ENCODE measurements around the gene CPAMD8.

Gene CPAMD8

GRCh38 chr19:16887353-16888265 is 139.0 kb downstream of the CPAMD8 start:
- H3K4me3 ChIP-seq (ENCODE audit: low read length), result no peak overlapping the region
- H3K4me1 ChIP-seq (ENCODE audit: insufficient read depth, low read length), result no peaks in the 10 kb centered on the region
- no peak overlapping the region for H3K9ac ChIP-seq (ENCODE audit: low read depth, low read length)
- peaks cover under 1% of the 10 kb centered on the region; the same call in 1 of the 2 replicates for H3K9me3 ChIP-seq (ENCODE audit: insufficient read depth, low read depth, low read length)
- no peaks in the 10 kb centered on the region for H3K27me3 ChIP-seq (ENCODE audit: insufficient read depth, low read length)
- no peak overlapping the region for H3K27ac ChIP-seq (ENCODE audit: low read length)
- H3K36me3 ChIP-seq (ENCODE audit: insufficient read depth, low read depth, low read length), result no peaks in the 10 kb centered on the region

DNA sequence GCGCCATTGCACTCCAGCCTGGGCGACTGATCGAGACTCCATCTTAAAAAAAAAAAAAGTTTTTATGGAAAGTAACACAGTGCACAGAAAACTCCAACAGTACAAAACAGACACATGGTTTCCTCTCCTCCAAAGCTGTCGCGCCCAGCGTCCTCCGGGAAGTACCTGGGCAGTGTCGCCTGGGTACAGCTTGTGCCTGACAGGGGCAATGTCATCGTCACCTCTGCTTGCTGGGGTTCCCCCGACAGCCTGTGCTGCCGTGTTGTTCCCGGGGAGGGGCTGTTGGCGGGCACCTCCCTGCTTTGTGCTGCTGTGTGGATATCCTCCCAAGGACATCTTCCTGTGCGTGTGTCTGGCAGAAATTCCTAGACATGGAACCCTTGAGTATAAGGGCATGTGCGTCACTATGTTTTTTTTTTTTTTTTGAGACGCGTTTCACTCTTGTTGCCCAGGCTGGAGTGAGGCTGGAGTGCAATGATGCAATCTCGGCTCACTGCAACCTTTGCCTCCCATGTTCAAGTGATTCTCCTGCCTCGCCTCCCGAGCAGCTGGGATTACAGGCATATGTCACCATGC is 140.2 kb downstream of the CPAMD8 start:
- no peaks in the 10 kb centered on the region for H3K36me3 ChIP-seq (ENCODE audit: insufficient read depth, low read depth, low read length)
- no peak overlapping the region for H3K4me3 ChIP-seq (ENCODE audit: low read length)
- no peaks in the 10 kb centered on the region for H3K27me3 ChIP-seq (ENCODE audit: insufficient read depth, low read length)
- H3K9ac ChIP-seq (ENCODE audit: low read depth, low read length), result no peak overlapping the region
- H3K27ac ChIP-seq (ENCODE audit: low read length), result no peak overlapping the region
- no peaks in the 10 kb centered on the region for H3K4me1 ChIP-seq (ENCODE audit: insufficient read depth, low read length)
- peaks cover 13% of the 10 kb centered on the region for H3K9me3 ChIP-seq (ENCODE audit: insufficient read depth, low read depth, low read length)

GRCh38 chr19:16885166-16885565 is 141.4 kb downstream of the CPAMD8 start:
- H3K4me3 ChIP-seq (ENCODE audit: low read length), result no peak overlapping the region
- no peaks in the 10 kb centered on the region for H3K27me3 ChIP-seq (ENCODE audit: insufficient read depth, low read length)
- H3K27ac ChIP-seq (ENCODE audit: low read length), result no peak overlapping the region
- peaks cover 4% of the 10 kb centered on the region; the same call in 1 of the 2 replicates for H3K36me3 ChIP-seq (ENCODE audit: insufficient read depth, low read depth, low read length)
- no peaks in the 10 kb centered on the region for H3K4me1 ChIP-seq (ENCODE audit: insufficient read depth, low read length)
- H3K9ac ChIP-seq (ENCODE audit: low read depth, low read length), result no peak overlapping the region
- peaks cover 16% of the 10 kb centered on the region for H3K9me3 ChIP-seq (ENCODE audit: insufficient read depth, low read depth, low read length)

DNA sequence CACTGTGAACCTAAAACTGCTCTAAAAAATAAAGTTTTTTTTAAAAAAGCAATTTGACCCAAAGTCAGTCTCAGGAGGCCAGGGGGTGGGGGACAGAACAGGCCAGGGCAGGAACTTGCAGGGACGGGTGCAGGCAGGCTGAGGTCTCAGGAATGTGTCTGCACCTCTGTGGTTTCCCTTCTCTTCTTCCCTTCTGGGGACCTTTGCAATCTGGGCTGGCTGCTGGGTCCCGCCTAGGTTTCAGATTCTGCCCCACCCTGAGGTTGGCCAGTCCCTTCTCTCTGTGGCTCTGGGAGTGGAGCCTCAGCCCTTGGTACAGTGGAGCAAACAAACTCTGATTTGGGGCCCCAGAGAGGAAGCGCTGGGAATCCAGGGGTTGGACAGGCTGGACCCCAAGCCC is 143.1 kb downstream of the CPAMD8 start:
- Histone ChIP-seq H3K36me3 (ENCODE audit: insufficient read depth, low read depth, low read length) (peaks cover 19% of the 10 kb centered on the region), H3K9ac (ENCODE audit: low read depth, low read length) (no peak overlapping the region)

GRCh38 chr19:16882146-16882545 is 144.5 kb downstream of the CPAMD8 start:
- H3K4me3 ChIP-seq (ENCODE audit: low read length), result no peak overlapping the region
- peaks cover 16% of the 10 kb centered on the region for H3K9me3 ChIP-seq (ENCODE audit: insufficient read depth, low read depth, low read length)
- peaks cover 26% of the 10 kb centered on the region for H3K36me3 ChIP-seq (ENCODE audit: insufficient read depth, low read depth, low read length)
- no peaks in the 10 kb centered on the region for H3K4me1 ChIP-seq (ENCODE audit: insufficient read depth, low read length)
- no peak overlapping the region for H3K27ac ChIP-seq (ENCODE audit: low read length)
- no peak overlapping the region for H3K9ac ChIP-seq (ENCODE audit: low read depth, low read length)
- H3K27me3 ChIP-seq (ENCODE audit: insufficient read depth, low read length), result no peaks in the 10 kb centered on the region

More for the DNA sequence above, 143.1 kb downstream of the CPAMD8 start:
- H3K9me3 ChIP-seq (ENCODE audit: insufficient read depth, low read depth, low read length), result peaks cover 16% of the 10 kb centered on the region
- no peaks in the 10 kb centered on the region for H3K27me3 ChIP-seq (ENCODE audit: insufficient read depth, low read length)
- H3K4me3 ChIP-seq (ENCODE audit: low read length), result no peak overlapping the region
- H3K4me1 ChIP-seq (ENCODE audit: insufficient read depth, low read length), result no peaks in the 10 kb centered on the region
- no peak overlapping the region for H3K27ac ChIP-seq (ENCODE audit: low read length)

- Histone ChIP-seq H3K27ac (ENCODE audit: low read length) (no peak overlapping the region), H3K27me3 (ENCODE audit: insufficient read depth, low read length) (no peaks in the 10 kb centered on the region), H3K9ac (ENCODE audit: low read depth, low read length) (no peak overlapping the region), H3K36me3 (ENCODE audit: insufficient read depth, low read depth, low read length) (peaks cover 37% of the 10 kb centered on the region), H3K4me1 (ENCODE audit: insufficient read depth, low read length) (no peaks in the 10 kb centered on the region), H3K9me3 (ENCODE audit: insufficient read depth, low read depth, low read length) (peaks cover 16% of the 10 kb centered on the region), H3K4me3 (ENCODE audit: low read length) (no peak overlapping the region)
Observed at GRCh38 chr19:16880884-16881554, 145.6 kb downstream of the CPAMD8 start.

- Histone ChIP-seq H3K36me3 (ENCODE audit: insufficient read depth, low read depth, low read length) (peaks cover 46% of the 10 kb centered on the region), H3K4me3 (ENCODE audit: low read length) (no peak overlapping the region), H3K4me1 (ENCODE audit: insufficient read depth, low read length) (no peaks in the 10 kb centered on the region), H3K27ac (ENCODE audit: low read length) (no peak overlapping the region), H3K9me3 (ENCODE audit: insufficient read depth, low read depth, low read length) (peaks cover 16% of the 10 kb centered on the region), H3K27me3 (ENCODE audit: insufficient read depth, low read length) (no peaks in the 10 kb centered on the region), H3K9ac (ENCODE audit: low read depth, low read length) (no peak overlapping the region)
Observed at GRCh38 chr19:16878181-16878965, 148.2 kb downstream of the CPAMD8 start.

DNA sequence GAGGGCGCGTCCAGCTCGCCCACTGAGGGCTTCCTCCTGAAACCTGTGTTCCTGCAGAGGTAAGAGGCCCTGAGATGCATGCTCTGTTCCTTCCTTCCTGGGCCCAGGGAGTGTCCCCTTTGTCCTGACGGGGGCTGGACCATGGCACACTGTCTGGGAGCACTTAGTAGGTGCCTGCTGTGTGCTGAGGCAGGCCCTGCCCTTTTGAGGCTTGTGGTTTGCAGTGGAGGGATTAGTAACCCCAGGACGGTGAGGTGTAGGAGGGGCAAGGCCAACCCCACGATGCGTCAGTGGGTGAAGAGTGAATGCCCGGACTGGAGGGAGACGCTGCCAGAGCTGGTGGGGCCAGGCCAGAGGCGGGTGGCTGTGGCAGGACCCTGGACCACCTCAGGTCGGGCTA is 149.0 kb downstream of the CPAMD8 start:
- peaks cover 54% of the 10 kb centered on the region for H3K36me3 ChIP-seq (ENCODE audit: insufficient read depth, low read depth, low read length)
- H3K9ac ChIP-seq (ENCODE audit: low read depth, low read length), result no peak overlapping the region
- no peak overlapping the region for H3K27ac ChIP-seq (ENCODE audit: low read length)
- no peaks in the 10 kb centered on the region for H3K27me3 ChIP-seq (ENCODE audit: insufficient read depth, low read length)
- no peaks in the 10 kb centered on the region for H3K4me1 ChIP-seq (ENCODE audit: insufficient read depth, low read length)
- H3K4me3 ChIP-seq (ENCODE audit: low read length), result no peak overlapping the region
- peaks cover 15% of the 10 kb centered on the region for H3K9me3 ChIP-seq (ENCODE audit: insufficient read depth, low read depth, low read length)

- no peaks in the 10 kb centered on the region for H3K4me1 ChIP-seq (ENCODE audit: insufficient read depth, low read length)
- no peak overlapping the region for H3K27ac ChIP-seq (ENCODE audit: low read length)
- H3K36me3 ChIP-seq (ENCODE audit: insufficient read depth, low read depth, low read length), result peaks cover 60% of the 10 kb centered on the region
- no peaks in the 10 kb centered on the region for H3K27me3 ChIP-seq (ENCODE audit: insufficient read depth, low read length)
- H3K9me3 ChIP-seq (ENCODE audit: insufficient read depth, low read depth, low read length), result peaks cover 9% of the 10 kb centered on the region
- no peak overlapping the region for H3K9ac ChIP-seq (ENCODE audit: low read depth, low read length)
- no peak overlapping the region for H3K4me3 ChIP-seq (ENCODE audit: low read length)
Observed at GRCh38 chr19:16876904-16877361, 149.7 kb downstream of the CPAMD8 start.

DNA sequence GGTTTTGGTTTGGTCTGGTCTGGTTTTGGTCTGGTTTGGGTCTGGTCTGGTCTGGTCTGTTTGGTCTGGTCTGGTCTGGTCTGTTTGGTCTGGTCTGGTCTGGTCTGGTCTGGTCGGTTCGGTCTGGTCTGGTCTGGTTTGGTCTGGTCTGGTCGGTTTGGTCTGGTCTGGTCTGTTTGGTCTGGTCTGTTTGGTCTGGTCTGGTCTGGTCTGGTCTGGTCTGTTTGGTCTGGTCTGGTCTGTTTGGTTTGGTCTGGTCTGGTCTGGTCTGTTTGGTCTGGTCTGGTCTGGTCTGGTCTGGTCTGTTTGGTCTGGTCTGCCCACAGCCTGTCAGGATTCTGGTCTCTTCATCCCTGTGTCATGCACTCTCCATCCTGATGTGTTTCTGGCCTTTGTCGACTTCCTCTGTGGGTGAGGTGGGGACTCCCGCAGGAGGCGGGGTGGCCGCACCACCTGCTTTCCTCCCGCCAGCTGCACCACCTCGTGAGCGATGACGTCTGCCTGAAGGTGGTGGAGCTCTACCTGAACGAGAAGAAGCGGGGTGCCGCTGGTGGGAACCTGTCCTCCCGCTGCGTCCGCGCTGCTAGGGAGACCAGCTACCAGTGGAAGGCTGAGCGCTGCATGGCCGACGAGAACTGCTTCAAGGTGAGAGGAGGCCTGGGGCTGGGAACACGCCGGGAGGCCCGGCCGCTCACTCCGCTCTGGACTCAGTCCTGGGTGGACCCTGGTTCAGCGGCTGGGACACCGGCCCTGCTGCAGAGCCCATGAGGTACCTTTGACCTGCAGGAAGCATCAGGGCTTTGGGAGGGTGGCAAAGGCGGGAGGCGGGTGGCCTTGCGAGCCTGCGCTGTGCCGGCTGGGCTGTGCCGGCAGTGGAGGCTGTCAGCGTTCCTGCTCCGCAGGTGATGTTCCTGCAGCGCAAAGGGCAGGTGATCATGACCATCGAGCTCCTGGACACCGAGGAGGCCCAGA is 150.7 kb downstream of the CPAMD8 start:
- no peaks in the 10 kb centered on the region for H3K4me1 ChIP-seq (ENCODE audit: insufficient read depth, low read length)
- H3K4me3 ChIP-seq (ENCODE audit: low read length), result no peak overlapping the region
- H3K27me3 ChIP-seq (ENCODE audit: insufficient read depth, low read length), result no peaks in the 10 kb centered on the region
- no peak overlapping the region for H3K27ac ChIP-seq (ENCODE audit: low read length)
- H3K36me3 ChIP-seq (ENCODE audit: insufficient read depth, low read depth, low read length), result peaks cover 70% of the 10 kb centered on the region
- H3K9me3 ChIP-seq (ENCODE audit: insufficient read depth, low read depth, low read length), result no peaks in the 10 kb centered on the region
- no peak overlapping the region for H3K9ac ChIP-seq (ENCODE audit: low read depth, low read length)
